ENCODE results near the gene SMKR1. TPM values are rescaled to one million over a fixed set of nuclear protein-coding genes. Genes with fewer than 3 reads are reported as not detected.
A peak's percentile ranks its signal among the peaks of the same experiment; 100 is the strongest.

SMKR1 gene
- total RNA-seq, 1 donor from 2014 or later = 1.1 TPM

- ATAC-seq (no peak), DNase-seq (no peak)
- Histone ChIP-seq H3K27ac (no peak overlapping the region), H3K4me1 (peaks cover 10% of the 10 kb centered on the region), H3K4me3 (no peak overlapping the region), H3K9me3 (no peaks in the 10 kb centered on the region), H3K27me3 (ENCODE audit: low read depth) (peaks cover 10% of the 10 kb centered on the region), H3K36me3 (no peaks in the 10 kb centered on the region)
- intact Hi-C loops (cut with DNase I) = no loop called here
- TF ChIP-seq CTCF (IDR thresholded peaks at IDR 0.05) = no peak
These were observed 2.3 kb upstream of the SMKR1 start for GRCh38 chr7:129499999-129500398.

GRCh38 chr7:129502708-129503685, 666 bp downstream of the SMKR1 start:
- Histone ChIP-seq H3K9me3 (no peaks in the 10 kb centered on the region), H3K4me1 (peaks cover 10% of the 10 kb centered on the region), H3K27ac (peak overlapping the region; percentile 18), H3K4me3 (peak overlapping the region; percentile 65), H3K36me3 (no peaks in the 10 kb centered on the region), H3K27me3 (ENCODE audit: low read depth) (peaks cover 10% of the 10 kb centered on the region)
- peak; percentile 43 to 53 for ATAC-seq
- TF ChIP-seq CTCF (IDR thresholded peaks at IDR 0.05) = no peak
- no peak for DNase-seq
- intact Hi-C loops (cut with DNase I) = no loop called here

- TF ChIP-seq CTCF (IDR thresholded peaks at IDR 0.05) = no peak
- Histone ChIP-seq H3K36me3 (no peaks in the 10 kb centered on the region), H3K27me3 (ENCODE audit: low read depth) (peaks cover 10% of the 10 kb centered on the region), H3K4me3 (no peak overlapping the region), H3K27ac (no peak overlapping the region), H3K4me1 (peaks cover 10% of the 10 kb centered on the region), H3K9me3 (no peaks in the 10 kb centered on the region)
- no peak for ATAC-seq
- intact Hi-C loops (cut with DNase I) = no loop called here
- no peak for DNase-seq
These were observed 1.4 kb downstream of the SMKR1 start for GRCh38 chr7:129503725-129504124.

- Histone ChIP-seq H3K9me3 (no peaks in the 10 kb centered on the region), H3K4me1 (no peaks in the 10 kb centered on the region), H3K27me3 (ENCODE audit: low read depth) (no peaks in the 10 kb centered on the region), H3K36me3 (no peaks in the 10 kb centered on the region), H3K4me3 (no peak overlapping the region), H3K27ac (no peak overlapping the region)
- TF ChIP-seq CTCF (IDR thresholded peaks at IDR 0.05) = no peak
- ATAC-seq = no peak
- intact Hi-C loops (cut with DNase I) = no loop called here
- peak; percentile 34 for DNase-seq
These were observed 9.9 kb downstream of the SMKR1 start for GRCh38 chr7:129512192-129512591.

- Histone ChIP-seq H3K27ac (no peak overlapping the region), H3K36me3 (no peaks in the 10 kb centered on the region), H3K27me3 (ENCODE audit: low read depth) (no peaks in the 10 kb centered on the region), H3K4me3 (no peak overlapping the region), H3K4me1 (no peaks in the 10 kb centered on the region), H3K9me3 (no peaks in the 10 kb centered on the region)
- DNase-seq (peak; percentile 1), ATAC-seq (no peak)
- TF ChIP-seq CTCF (IDR thresholded peaks at IDR 0.05) = no peak
- intact Hi-C loops (cut with DNase I) = no loop called here
These were observed 11.2 kb downstream of the SMKR1 start for GRCh38 chr7:129513546-129513945.

Measured in lower lobe of right lung (tissue), 2 donors.